Measurements from ENCODE around the gene ABCA2. TPM values are rescaled to one million over a fixed set of nuclear protein-coding genes. Genes with fewer than 3 reads are reported as not detected.

Gene ABCA2
- polyA plus RNA-seq, 1 of the 3 experiments (the other 2 are of a cell fraction) = 34.7 TPM

GRCh38 chr9:137064880-137065164, 36.8 kb upstream of the ABCA2 start:
- H3K9me3 ChIP-seq = no peaks in the 10 kb centered on the region
- peaks cover 0 to 22% of the 10 kb centered on the region in 2 experiments; a peak in 1 of 4 replicates for H3K4me1 ChIP-seq (ENCODE audit: control insufficient read depth in 1 of 2, insufficient read depth in 2 of 2, low read depth in 1 of 2, low read length in 1 of 2)
- H3K4me3 ChIP-seq (ENCODE audit: low read depth in 2 of 2, low read length in 1 of 2) = no peak overlapping the region
- ChIA-PET POLR2A (interaction anchor here (2.2 kb wide), 1 partner anchor 9 kb away, joined by 12 read pairs; no protein-coding TSS in a partner anchor), CTCF (interaction anchor here (0.9 to 16.8 kb wide), 15 partner anchors 8 to 223 kb away, joined by 3 to 803 read pairs (median 5); partner anchors contain the start of genes ABCA2, AJM1, CYSRT1 and ENTPD2)
- H3K4me2 ChIP-seq = no peak overlapping the region
- TF ChIP-seq FOSL2 (IDR thresholded peaks at IDR 0.05; ENCODE audit: borderline replicate concordance, low read depth) (no peak), GABPA (IDR thresholded peaks at IDR 0.05; ENCODE audit: low read depth) (no peak), JUND (IDR thresholded peaks at IDR 0.05) (no peak), PBX3 (IDR thresholded peaks at IDR 0.05) (no peak), MAX (IDR thresholded peaks at IDR 0.05; ENCODE audit: low read depth) (no peak), SMC3 (IDR thresholded peaks at IDR 0.05; ENCODE audit: low read depth, low read length) (no peak), FOXJ3 (CRISPR knock-in tag; IDR thresholded peaks at IDR 0.05) (no peak), REST (IDR thresholded peaks at IDR 0.05; ENCODE audit: low read depth, low read length) (no peak), YY1 (IDR thresholded peaks at IDR 0.05; ENCODE audit: low read depth) (no peak), RCOR1 (IDR thresholded peaks at IDR 0.05; ENCODE audit: low read length) (no peak), MEF2A (IDR thresholded peaks at IDR 0.05; ENCODE audit: borderline replicate concordance, low read depth) (no peak), CHD2 (IDR thresholded peaks at IDR 0.05; ENCODE audit: low read length, partially characterized antibody) (no peak), RAD21 (IDR thresholded peaks at IDR 0.05; ENCODE audit: low read length) (no peak), EP300 (IDR thresholded peaks at IDR 0.05; ENCODE audit: borderline replicate concordance in 1 of 2, low read depth in 1 of 2, low read length in 1 of 2) (no peak), CTCF (IDR thresholded peaks at IDR 0.05) (no peak), EZH2phosphoT487 (IDR thresholded peaks at IDR 0.05; ENCODE audit: borderline replicate concordance, low read depth) (no peak), GATA2 (CRISPR knock-in tag; IDR thresholded peaks at IDR 0.05) (no peak), IRF3 (IDR thresholded peaks at IDR 0.05; ENCODE audit: low read depth, low read length) (no peak)
- 70% methylated on average over 8 of the region's 12 CpGs for WGBS (ENCODE audit: low lambda C conversion rate)
- H3K36me3 ChIP-seq (replicated peaks in 1 of 2; ENCODE audit: control insufficient read depth in 1 of 2, insufficient read depth in 2 of 2, low read length in 1 of 2) = no peaks in the 10 kb centered on the region
- H3K9me2 ChIP-seq = no peaks in the 10 kb centered on the region
- no peak for DNase-seq
- no peaks in the 10 kb centered on the region for H3K27me3 ChIP-seq (ENCODE audit: insufficient read depth)
- H2AFZ ChIP-seq (ENCODE audit: low read depth) = no peak overlapping the region
- peaks cover 12% of the 10 kb centered on the region; the same call in 1 of the 2 replicates for H4K20me1 ChIP-seq (ENCODE audit: insufficient read depth)
- H3K79me2 ChIP-seq (ENCODE audit: insufficient read depth) = 0 out of 2 replicates have a peak, but pooled peaks cover 3% of the 10 kb centered on the region
- H3K9ac ChIP-seq = no peak overlapping the region
- H3K27ac ChIP-seq (ENCODE audit: low read depth in 2 of 2, low read length in 1 of 2) = no peak overlapping the region
- peaks cover 5% of the 10 kb centered on the region for H3F3A ChIP-seq (replicated peaks; ENCODE audit: insufficient read depth)

All from SK-N-SH (cell line).